Stimulated activated CD8-positive, alpha-beta memory T cell treated with anti-CD3 and anti-CD28 coated beads, Interleukin-15, amount 100 ng/mL, for 24 hours (primary cell): ENCODE data around the gene TM7SF3.

Experiments used
- DNase-seq: peaks from one replicate; pipeline ENCODE4 v3.0.0-alpha.2; 2020; ENCODE audit warnings: low read depth

TM7SF3 gene

GRCh38 chr12:26928661-26929060 is 85.5 kb downstream of the TM7SF3 start:
- no peak for DNase-seq
